ENCODE measurements around the gene CYP46A1. TPM values are rescaled to one million over a fixed set of nuclear protein-coding genes. Genes with fewer than 3 reads are reported as not detected.
"Not testable (repeated sequence)": the region's sequence is repeated elsewhere in the genome, so short reads cannot be mapped to it uniquely, and the experiment has no call there.

The CYP46A1 gene
- polyA plus RNA-seq, 5 donors, result 3.9 to 6.3 (median 6.1) TPM

GRCh38 chr14:99755629-99756603 is 71.8 kb downstream of the CYP46A1 start:
- DNase-seq, result no peak

- DNase-seq, result no peak
Measured at GRCh38 chr14:99756796-99757195, 72.7 kb downstream of the CYP46A1 start.

DNA sequence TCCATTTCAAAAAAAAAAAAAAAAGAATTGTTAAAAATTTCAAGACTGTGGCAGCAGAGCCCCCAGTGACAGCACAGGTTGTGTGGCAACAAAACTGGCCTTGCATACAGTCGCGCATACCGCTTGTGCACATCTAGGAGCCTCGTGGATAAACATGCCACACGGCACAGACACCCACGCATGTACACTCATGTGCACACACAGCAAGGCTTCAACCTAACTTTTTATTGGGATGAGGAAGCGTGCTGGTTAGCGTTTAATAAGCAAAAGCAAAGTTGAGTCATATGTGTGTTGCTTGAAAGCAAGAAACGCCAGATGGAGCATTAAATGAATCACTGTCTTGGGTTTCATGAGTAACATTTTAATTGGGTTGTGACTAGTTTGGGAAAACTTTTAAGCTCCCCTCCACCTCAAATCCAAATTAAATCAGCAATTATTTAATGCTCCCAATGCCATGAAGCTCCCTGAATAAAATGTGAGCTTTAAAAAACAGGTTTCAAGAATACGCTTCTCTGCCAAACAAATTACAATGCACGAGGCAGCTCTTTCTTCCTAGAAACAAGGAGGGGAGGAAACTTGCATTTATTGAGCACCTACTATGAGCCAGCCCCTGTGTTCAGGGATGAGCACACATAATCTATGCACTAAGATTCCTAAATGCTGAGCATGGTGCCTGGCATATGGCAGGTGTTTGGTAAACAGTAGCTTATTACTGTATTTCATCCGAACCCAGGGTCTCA is 73.4 kb downstream of the CYP46A1 start:
- no peak for DNase-seq

DNA sequence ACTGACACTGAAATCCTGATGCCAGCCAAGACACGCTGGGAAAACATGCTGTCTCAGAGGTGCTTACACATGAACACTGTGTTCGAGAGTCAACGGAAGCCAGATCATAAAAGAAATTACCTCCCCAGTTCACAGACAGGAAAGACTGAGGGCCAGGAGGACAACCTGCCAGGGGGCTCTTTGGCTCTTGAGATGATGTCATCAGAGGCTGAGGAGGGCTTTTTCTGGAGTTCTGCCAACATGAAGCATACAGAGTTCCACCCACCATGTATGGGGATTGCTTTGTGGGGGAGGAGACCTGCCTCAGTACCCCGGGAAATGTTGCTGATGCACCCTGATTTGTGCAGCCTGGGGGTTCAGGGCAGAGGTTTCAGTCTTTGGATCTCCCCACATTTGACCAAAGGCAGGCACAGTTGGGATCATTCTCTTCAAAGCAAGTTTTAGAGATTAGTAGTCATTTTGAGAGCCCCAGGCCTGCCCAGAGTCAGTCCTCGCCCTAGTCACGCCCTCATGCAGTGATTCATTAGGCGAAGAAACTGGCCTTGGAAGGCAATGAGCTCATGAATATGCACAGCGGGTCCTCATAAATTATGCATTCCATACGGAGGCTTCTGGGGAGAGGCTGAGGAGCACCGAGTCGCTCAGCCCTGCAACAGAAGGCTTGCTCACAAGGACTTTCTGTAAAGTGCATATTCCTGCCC is 74.2 kb downstream of the CYP46A1 start:
- no peak for DNase-seq

DNA sequence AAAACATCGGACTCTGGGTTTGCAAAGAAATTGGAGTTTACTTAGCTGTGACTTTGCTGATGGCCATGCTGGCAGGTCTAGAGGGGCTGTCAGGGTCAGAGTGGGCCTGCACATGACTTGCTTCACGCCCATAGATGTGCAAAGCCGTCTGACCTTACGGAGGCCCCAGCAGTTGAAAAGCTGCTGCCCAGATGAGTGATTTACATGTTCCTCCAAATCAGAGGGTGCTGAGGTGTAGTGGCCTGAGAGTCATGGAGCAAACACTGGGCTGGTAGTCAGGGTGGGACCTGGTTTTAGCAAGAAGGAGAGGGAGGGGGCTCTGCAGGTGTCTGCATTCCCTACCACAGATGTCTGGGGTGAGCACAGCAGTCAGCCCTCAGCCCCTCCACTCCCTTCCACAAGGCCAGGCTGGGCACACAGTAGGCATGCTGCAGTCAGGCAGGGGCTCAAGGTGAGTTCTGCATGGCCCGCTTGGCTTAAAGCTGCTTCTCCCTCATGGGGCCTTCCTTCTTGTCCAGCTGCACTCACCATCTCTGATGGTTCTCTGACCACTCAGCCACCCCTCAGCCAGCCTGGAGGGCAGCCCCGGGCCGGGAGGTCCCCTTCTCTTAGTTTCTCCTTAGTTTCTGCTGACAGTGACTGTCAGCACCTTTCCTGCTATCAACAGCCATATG is 74.9 kb downstream of the CYP46A1 start:
- no peak for DNase-seq

DNA sequence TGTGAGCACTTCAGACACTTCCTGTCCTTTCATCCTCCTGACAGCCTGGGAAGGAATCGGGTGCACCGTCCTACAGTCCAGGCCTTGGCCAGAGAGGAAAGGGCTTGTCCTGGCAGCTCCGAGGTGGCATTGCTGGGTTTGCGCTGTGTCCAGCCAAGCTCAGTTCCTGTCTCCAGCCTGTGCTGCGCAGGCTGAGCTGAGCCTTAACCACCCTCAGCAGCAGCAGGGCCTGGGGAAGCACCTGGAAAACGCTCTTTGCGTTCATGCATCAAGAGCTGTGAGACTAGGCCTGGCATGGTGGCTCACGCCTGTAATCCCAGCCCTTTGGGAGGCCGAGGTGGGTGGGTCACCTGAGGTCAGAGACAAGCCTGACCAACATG is 75.4 kb downstream of the CYP46A1 start:
- DNase-seq, result no peak

DNA sequence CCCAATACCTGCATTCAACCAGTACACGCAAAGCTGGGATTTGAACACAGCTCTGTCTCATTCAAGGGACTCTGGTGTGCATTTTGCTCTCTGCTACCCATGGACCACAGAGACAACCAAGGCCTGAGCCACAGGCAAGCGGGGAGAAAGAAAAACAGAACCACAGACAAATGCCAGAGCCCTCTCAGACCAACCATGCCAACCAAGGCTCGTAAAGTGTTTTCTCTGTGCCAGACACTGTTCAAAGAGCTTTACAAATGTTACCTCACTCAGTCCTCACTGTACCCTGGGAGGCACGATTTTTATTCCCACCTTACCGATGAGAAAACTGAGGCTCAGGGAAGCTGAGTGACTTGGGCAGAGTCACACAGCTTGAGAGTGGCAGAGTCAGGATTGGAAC is 76.7 kb downstream of the CYP46A1 start:
- no peak for DNase-seq

- not testable (repeated sequence) for DNase-seq
Measured at GRCh38 chr14:99762911-99763310, 78.8 kb downstream of the CYP46A1 start.

- DNase-seq, result no peak
Measured at GRCh38 chr14:99763527-99764221, 79.6 kb downstream of the CYP46A1 start.

DNA sequence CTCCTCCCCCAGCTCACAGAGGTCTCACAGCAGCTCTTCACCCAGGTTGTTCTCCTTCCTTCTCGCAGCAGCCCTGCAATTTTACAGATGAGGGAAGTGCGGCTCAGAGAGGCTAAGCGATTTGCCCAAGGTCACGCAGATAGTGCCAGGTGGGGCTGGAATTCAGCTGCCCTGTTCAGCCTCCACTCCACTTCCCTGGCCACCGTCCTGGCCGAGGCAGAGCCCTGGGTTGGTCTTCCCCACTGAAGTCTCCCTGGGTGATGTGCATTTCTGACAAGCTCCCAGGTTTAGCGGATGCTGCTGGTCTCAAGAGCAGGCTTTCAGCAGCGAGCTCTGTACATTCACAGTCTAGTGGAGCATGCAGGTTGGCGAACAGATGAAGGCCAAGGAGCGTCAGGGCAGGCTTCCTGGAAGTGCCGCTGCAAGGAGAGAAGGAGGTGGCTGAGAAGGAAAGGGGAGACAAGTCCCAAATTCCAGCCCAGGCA is 80.2 kb downstream of the CYP46A1 start:
- DNase-seq, result no peak

DNA sequence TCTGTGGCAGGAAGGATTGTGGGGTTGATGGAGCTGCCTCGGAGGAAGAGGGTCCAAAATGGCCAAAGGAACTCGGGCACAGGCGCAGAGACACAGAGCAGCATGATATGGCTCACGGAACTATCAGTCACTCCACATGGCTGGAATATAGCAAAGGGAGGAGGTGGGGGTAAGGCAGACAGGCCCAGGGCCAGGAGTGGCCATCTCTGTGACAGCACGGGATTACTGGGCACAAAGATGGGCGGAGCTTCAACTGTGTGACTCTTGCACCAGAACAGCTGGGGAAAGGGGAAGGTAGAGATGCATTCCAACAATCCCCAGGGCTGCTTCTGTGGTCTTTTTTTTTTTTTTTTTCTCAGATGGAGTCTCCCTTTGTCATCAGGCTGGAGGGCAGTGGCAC is 84.3 kb downstream of the CYP46A1 start:
- no peak for DNase-seq

DNA sequence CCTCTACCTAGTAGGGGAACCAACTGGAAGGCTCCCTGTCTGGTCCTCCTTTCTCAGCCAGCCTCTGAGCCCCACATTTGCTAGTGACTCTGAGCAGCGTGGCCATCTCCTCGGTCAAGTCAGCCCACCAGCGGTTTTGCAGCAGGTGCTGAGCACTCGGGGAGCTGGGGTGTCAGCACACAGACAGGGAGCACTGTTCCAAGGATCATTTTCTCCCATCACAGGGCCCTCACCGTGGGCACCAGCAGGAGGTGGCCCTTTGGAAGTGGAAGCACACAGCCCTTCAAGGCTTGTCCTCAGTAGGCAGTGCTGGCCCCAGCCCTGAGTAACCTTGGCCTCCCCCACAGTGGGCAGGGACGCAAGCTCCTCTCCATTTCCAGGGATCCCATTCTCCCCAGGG is 85.0 kb downstream of the CYP46A1 start:
- no peak for DNase-seq

GRCh38 chr14:99769799-99770198 is 85.7 kb downstream of the CYP46A1 start:
- DNase-seq, result no peak

GRCh38 chr14:99772371-99773283 is 88.5 kb downstream of the CYP46A1 start:
- DNase-seq, result no peak

GRCh38 chr14:99773521-99774497 is 89.7 kb downstream of the CYP46A1 start:
- no peak for DNase-seq

- no peak for DNase-seq
Measured at GRCh38 chr14:99774556-99775307, 90.6 kb downstream of the CYP46A1 start.

DNA sequence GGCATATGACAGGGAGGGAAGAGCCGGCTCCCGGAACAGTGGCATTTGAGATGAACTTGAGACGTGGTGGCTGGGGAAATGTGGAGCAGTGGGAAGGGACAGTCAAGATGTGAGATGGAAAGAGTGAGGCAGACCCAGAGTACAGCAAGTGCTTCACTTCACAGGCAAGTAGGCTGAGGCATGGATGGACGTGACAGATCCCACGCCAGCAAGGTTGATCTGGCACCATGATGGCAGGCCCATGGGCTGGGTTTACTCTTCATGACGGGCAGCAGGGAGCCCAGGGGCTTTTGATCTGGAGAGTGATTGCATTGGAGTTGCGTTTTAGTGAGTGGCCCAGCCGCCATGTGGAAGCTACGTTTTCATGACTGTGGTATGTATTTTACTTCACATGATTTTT is 91.3 kb downstream of the CYP46A1 start:
- no peak for DNase-seq

All from right lung (tissue), 5 donors.